Activated CD4-positive, alpha-beta T cell treated with anti-CD3 and anti-CD28 coated beads for 24 hours (primary cell): Measurements from ENCODE around the gene PHOX2B.
"Not testable (repeated sequence)": the region's sequence is repeated elsewhere in the genome, so short reads cannot be mapped to it uniquely, and the experiment has no call there.

Source experiments
- DNase-seq, 2 donors: peaks; one replicate each; pipeline ENCODE4 v3.0.0-alpha.2; 2020; ENCODE audit warnings: low read depth in 2 of 2

PHOX2B gene

DNA sequence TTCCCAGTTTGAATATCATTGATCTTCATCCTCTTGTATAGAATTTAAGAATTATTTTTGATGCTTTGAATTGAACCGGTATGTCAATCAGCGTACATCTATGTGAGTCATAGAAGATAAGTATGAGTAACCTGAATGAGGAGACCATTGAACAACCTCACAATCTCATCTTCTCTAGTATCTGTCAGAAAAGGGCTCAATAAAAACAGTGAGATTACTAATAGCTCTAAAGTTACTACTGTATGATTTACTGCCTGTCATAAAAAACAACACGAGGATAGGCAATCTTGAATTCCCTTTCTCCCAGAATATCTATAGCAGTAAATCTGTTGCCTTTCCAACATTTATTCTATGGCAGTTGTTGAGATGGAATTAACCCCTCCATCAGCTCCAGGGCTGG, 36.1 kb downstream of the PHOX2B start:
- no peak for DNase-seq

DNA sequence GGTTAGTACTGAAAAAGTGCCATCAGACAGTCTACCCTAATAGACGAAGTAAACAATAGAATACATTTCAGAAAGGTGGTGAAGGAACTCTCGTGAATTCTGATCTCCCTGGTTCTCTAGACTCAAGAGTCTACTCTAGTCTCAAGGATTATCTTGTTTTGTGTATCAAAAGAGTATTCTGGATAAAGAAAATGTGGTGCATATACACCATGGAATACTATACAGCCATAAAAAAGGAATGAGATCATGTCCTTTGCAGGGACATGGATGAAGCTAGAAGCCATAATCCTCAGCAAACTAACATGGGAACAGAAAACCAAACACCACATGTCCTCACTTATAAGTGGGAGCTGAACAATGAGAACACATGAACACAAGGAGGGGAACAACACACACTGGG, 36.9 kb downstream of the PHOX2B start:
- DNase-seq = not testable (repeated sequence)

DNA sequence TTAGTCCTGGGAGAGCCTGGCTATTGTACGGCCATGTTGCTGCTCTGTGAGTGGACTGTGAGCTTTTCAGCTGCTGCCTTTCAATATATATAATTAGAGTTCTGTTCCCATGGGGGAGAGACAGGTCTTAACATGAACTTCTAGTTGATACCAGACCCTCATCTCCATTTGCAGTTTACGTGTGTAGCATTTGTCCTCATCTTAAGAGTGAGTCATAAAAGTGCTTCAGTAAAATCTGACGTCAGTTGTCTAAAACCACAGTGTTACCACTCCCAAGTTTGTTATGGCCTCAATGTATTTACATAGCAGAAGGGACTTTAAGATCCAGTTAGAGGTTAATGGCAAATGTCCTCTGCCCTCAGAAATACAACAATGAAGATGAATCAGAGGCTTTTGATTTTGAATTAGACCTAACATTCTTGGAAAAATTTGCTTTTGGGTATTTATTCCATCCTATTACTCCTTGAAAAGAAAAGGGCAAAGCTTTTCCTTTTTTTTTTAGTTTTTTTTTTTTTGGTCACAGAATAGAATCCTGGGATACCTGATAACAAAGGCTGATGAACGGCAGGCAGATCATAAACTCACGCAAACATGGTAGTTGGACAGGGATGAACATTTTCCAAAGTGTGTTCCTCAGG, 38.6 kb downstream of the PHOX2B start:
- no peak for DNase-seq

DNA sequence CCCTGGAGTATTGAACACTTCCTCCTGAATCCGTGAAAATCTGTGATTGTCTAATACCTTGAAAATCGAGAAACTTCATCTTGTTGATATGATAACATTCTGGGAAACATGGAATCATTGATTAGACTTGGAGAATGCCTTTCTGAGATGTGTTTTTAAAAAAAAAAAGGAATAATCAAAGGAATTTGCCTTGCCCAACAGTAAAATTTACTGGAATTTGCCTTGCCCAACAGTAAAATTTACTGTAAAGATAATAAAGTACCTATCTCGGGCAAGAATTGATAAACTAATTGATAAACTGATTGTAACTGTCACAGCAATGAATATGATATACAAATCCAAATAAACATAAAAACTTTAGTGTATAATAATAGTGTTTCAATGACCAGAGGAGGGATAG, 44.7 kb downstream of the PHOX2B start:
- no peak for DNase-seq

GRCh38 chr4:41702770-41703169, 45.8 kb downstream of the PHOX2B start:
- DNase-seq = no peak

GRCh38 chr4:41701983-41702382, 46.5 kb downstream of the PHOX2B start:
- no peak for DNase-seq

- no peak for DNase-seq
Observed at GRCh38 chr4:41696763-41697162, 51.8 kb downstream of the PHOX2B start.

GRCh38 chr4:41696131-41696530, 52.4 kb downstream of the PHOX2B start:
- DNase-seq = no peak
